Kidney epithelial cell (primary cell): ENCODE results near the gene DBF4B. TPM values are rescaled to one million over a fixed set of nuclear protein-coding genes. Genes with fewer than 3 reads are reported as not detected.
"Not testable (repeated sequence)": the region's sequence is repeated elsewhere in the genome, so short reads cannot be mapped to it uniquely, and the experiment has no call there.

Experiments used
- DNase-seq: peaks from one replicate; pipeline ENCODE4 v3.0.0-alpha.2; 2010; ENCODE audit warnings: low read depth
- H3K27me3 ChIP-seq: 2 replicates; pipeline ENCODE4 v1.6.0; 2011; ENCODE audit warnings: low read length; ENCODE audit not compliant: control insufficient read depth, insufficient read depth
- H3K36me3 ChIP-seq: 2 replicates; pipeline ENCODE4 v1.5.1; 2011; ENCODE audit warnings: low read length; ENCODE audit not compliant: control insufficient read depth, insufficient read depth
- H3K4me3 ChIP-seq: 2 replicates; pipeline ENCODE4 v1.5.1; 2011; ENCODE audit warnings: low read depth, mild to moderate bottlenecking, control low read depth, low read length
- total RNA-seq: library from RNA; depleted of rRNA; stranded (reverse); fragments of >200 nt; gene quantifications from 2 replicates; pipeline ENCODE4 v1.2.3, GENCODE V29; 2015
- TF ChIP-seq, protein P1 (sequence below): IDR thresholded peaks from 2 replicates; pipeline ENCODE4 v1.5.1; 2011; ENCODE audit warnings: mild to moderate bottlenecking, moderate library complexity, low read length, control low read depth, inconsistent platforms; ENCODE audit not compliant: insufficient read depth, poor library complexity, severe bottlenecking

DBF4B gene
- total RNA-seq, 1 donor from 2014 or later, result 10.2 TPM

- Histone ChIP-seq H3K4me3 (no peak overlapping the region), H3K36me3 (no peaks in the 10 kb centered on the region), H3K27me3 (no peaks in the 10 kb centered on the region)
- TF ChIP-seq, protein P1, sequence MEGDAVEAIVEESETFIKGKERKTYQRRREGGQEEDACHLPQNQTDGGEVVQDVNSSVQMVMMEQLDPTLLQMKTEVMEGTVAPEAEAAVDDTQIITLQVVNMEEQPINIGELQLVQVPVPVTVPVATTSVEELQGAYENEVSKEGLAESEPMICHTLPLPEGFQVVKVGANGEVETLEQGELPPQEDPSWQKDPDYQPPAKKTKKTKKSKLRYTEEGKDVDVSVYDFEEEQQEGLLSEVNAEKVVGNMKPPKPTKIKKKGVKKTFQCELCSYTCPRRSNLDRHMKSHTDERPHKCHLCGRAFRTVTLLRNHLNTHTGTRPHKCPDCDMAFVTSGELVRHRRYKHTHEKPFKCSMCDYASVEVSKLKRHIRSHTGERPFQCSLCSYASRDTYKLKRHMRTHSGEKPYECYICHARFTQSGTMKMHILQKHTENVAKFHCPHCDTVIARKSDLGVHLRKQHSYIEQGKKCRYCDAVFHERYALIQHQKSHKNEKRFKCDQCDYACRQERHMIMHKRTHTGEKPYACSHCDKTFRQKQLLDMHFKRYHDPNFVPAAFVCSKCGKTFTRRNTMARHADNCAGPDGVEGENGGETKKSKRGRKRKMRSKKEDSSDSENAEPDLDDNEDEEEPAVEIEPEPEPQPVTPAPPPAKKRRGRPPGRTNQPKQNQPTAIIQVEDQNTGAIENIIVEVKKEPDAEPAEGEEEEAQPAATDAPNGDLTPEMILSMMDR, result no peak
- no peak for DNase-seq
Observed at GRCh38 chr17:44719444-44719843, 11.0 kb downstream of the DBF4B start.

DNA sequence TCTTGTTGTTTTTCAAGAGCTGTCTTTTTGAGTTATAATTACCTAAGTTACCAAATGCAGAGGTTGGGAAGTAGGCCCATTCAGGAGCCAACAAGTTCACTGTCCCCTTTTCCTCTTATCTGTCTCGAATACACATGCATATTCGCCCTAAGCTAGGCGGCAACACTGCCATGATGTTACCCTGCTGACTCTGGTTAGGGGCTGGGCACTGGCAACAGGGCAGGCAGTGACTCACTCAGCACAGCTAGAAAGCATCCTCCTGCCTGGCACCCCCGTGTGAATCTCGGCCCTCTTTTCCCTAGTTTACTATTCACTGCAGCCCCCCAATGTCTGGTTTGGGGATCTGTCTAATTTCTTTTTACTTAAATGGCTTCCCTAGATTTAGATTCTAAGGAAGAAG, 13.8 kb downstream of the DBF4B start:
- TF ChIP-seq, protein P1, result no peak
- Histone ChIP-seq H3K4me3 (no peak overlapping the region), H3K27me3 (no peaks in the 10 kb centered on the region), H3K36me3 (no peaks in the 10 kb centered on the region)
- DNase-seq, result no peak

DNA sequence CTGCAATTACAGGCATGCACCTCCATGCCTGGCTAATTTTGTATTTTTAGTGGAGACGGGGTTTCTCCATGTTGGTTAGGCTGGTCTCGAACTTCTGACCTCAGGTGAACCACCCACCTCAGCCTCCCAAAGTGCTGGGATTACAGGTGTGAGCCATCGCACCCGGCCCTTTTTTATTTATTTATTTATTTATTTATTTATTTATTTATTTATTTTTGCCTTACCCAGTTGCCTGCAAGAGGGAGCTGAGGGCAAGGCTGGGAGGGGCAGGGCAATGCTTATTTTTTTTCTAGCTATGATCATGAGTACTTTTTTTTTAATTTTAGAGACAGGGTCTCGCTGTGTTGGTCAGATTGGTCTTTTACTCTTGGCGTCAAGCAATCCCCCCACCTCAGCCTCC, 17.7 kb downstream of the DBF4B start:
- H3K27me3 ChIP-seq, DNase-seq, H3K4me3 ChIP-seq, H3K36me3 ChIP-seq: not testable (repeated sequence)

DNA sequence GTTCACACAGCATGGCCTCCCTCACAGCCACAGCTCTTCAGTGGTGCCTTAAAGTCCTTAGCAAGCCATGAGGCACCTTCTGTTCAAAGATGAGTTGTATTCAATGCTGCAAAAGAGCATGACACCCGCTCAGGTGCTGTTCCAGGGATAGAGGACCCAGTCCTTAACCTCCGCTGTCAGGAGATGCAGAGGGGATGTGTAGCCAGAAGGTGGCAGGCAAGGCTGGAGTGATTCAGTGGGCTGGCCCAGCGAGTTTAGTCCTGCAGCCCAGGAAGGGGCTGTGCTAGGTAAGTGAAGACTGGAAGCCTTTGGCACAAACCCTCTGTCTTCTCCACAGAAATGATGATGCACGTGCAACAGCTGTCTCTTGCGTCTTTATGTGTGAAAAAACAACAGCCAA, 25.3 kb downstream of the DBF4B start:
- TF ChIP-seq, protein P1, result peak; percentile 44
- H3K27me3 ChIP-seq, result no peaks in the 10 kb centered on the region
- no peaks in the 10 kb centered on the region for H3K36me3 ChIP-seq
- no peak for DNase-seq
- no peak overlapping the region for H3K4me3 ChIP-seq

DNA sequence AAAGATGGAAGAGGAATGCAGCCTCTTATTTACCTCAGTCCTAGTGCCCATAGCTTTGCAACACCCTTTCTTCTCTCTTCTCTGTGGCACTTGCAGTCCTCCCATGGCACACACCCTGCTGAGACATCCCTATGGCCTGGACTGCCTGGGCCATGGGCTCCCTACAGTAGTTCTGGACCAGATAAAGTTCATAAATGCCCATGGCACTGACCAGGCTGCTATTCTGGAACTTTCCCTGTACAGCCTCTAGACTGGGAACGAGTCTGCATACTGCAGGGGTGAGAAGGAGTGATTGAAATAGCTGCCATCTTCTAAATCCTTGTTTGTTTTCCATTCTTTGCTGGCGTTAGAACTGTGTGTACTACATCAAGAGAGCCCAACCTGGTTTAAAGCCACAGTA, 25.8 kb downstream of the DBF4B start:
- TF ChIP-seq, protein P1, result no peak
- no peak overlapping the region for H3K4me3 ChIP-seq
- no peak for DNase-seq
- no peaks in the 10 kb centered on the region for H3K36me3 ChIP-seq
- H3K27me3 ChIP-seq, result no peaks in the 10 kb centered on the region

DNA sequence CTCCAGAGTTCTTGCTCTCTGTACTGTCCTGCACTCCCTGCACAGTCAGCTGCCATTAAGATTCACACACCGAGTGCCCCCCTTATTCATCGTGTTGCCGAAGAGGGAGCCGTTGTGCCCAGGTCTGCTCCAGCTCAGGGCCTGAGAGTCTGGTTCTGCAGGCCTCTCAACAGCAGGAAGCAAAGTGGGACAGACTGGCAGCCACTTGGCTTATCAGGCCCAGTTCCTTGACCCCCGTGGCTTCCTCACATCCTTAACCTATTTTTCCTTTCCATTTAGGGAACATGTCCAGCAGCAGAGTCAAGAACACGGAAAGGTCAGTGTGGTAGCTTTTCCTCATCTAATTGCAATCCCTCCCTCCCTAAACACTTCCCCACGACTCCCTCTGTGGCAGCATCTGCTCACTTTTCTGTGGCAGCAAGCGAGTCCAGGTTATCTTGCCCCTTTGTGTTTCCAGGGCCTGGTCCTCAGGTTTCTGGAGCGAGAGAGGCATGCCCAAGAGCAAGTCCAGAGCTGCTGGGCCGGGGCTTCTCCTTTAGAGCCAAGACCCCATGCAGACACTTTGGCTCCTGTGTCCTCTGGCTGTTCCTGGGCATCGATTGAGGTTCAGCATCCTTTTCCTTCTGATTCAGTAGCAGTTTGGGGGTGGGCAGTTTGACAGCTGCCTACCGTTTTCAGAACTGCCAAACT, 28.2 kb downstream of the DBF4B start:
- Histone ChIP-seq H3K36me3 (no peaks in the 10 kb centered on the region), H3K4me3 (no peak overlapping the region), H3K27me3 (no peaks in the 10 kb centered on the region)
- TF ChIP-seq, protein P1, result no peak
- no peak for DNase-seq
